ENCODE results near the gene RIPK3. TPM values are rescaled to one million over a fixed set of nuclear protein-coding genes. Genes with fewer than 3 reads are reported as not detected.
"Not testable (repeated sequence)": the region's sequence is repeated elsewhere in the genome, so short reads cannot be mapped to it uniquely, and the experiment has no call there.

RIPK3 gene
- total and polyA plus RNA-seq, 4 donors, result 1.0 to 2.9 (median 1.9) TPM

DNA sequence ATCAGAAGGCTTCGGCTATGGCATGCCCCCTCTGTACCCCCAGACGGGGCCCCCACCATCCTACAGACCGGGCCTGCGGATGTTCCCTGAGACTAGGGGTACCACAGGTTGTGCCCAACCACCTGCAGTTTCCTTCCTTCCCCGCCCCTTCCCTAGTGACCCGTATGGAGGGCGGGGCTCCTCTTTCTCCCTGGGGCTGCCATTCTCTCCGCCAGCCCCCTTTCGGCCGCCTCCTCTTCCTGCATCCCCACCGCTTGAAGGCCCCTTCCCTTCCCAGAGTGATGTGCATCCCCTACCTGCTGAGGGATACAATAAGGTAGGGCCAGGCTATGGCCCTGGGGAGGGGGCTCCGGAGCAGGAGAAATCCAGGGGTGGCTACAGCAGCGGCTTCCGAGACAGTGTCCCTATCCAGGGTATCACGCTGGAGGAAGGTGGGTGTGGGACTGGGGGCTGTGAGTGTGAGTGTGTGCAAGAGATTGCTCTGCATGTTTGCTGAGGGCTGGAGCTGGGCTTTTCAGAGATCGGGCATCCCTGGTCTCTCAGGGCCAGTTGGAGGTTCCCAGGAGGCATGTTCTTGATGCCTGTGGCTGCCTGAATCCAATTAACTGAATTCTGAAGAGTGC lies 36.8 kb upstream of the RIPK3 start (continued):
- TF ChIP-seq, protein P1, sequence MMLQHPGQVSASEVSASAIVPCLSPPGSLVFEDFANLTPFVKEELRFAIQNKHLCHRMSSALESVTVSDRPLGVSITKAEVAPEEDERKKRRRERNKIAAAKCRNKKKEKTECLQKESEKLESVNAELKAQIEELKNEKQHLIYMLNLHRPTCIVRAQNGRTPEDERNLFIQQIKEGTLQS (IDR thresholded peaks at IDR 0.05), result no peak
- no peak for TF ChIP-seq FOXA2 (IDR thresholded peaks at IDR 0.05)
- TF ChIP-seq HNF4A (conservative IDR thresholded peaks at IDR 0.05), result no peak
- no peak for TF ChIP-seq RXRA (IDR thresholded peaks at IDR 0.05)

DNA sequence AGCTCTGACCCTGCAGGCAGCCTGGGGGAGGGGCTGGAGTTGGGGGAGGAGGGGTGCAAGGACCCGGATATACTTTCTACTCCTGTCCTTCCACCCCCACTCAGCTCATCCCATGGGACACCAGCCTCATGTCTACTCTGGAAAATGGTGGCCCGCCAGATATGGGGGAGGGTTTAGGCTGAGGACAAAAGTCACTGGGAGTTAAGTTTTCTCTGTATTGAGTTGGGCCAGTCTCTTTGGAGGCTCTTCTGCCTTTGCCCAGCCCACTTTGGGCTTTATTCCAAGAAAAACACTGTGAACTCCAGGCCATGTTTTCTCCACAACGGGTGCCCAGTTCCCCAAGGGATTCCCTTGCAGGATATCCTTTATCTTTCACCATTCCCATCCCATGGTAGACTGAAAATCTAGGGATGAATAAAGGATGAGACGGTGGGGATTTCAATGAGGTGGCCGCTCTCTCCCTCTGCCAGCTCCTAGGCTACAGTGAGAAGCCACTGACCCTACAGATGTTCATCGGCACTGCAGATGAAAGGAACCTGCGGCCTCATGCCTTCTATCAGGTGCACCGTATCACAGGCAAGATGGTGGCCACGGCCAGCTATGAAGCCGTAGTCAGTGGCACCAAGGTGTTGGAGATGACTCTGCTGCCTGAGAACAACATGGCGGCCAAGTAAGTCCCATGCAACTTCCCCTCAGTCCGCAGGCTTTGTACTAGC lies 33.1 kb upstream of the RIPK3 start:
- H3K9me3 ChIP-seq (ENCODE audit: control insufficient read depth in 4 of 4, low read length in 3 of 4), result no peaks in the 10 kb centered on the region
- no peaks in the 10 kb centered on the region for H3K27me3 ChIP-seq (ENCODE audit: control insufficient read depth in 4 of 4, insufficient read depth in 4 of 4, low read length in 3 of 4)
- no peak overlapping the region for H3K27ac ChIP-seq (ENCODE audit: low read depth in 1 of 2, low read length in 2 of 2)
- DNase-seq (ENCODE audit: low spot score), result no peak
- TF ChIP-seq EGR1 (IDR thresholded peaks at IDR 0.05; ENCODE audit: low read depth in 2 of 2) (no peak), NR2F2 (IDR thresholded peaks at IDR 0.05) (peak; percentile 16)
- WGBS, result 83% methylated on average over 12 of the region's 12 CpGs
- no peak overlapping the region for H3K9ac ChIP-seq (ENCODE audit: low read depth in 1 of 2, low read length in 2 of 2)
- H3K4me1 ChIP-seq (ENCODE audit: control insufficient read depth in 4 of 4, insufficient read depth in 4 of 4, low read length in 3 of 4), result peaks cover 0 to 3% (median 2%) of the 10 kb centered on the region in 4 donors
- H3K36me3 ChIP-seq (ENCODE audit: control insufficient read depth in 4 of 4, insufficient read depth in 3 of 4, low read depth in 1 of 4, low read length in 3 of 4), result no peaks in the 10 kb centered on the region
- no peak overlapping the region for H3K4me3 ChIP-seq (ENCODE audit: low read depth in 1 of 3, low read length in 3 of 3)

DNA sequence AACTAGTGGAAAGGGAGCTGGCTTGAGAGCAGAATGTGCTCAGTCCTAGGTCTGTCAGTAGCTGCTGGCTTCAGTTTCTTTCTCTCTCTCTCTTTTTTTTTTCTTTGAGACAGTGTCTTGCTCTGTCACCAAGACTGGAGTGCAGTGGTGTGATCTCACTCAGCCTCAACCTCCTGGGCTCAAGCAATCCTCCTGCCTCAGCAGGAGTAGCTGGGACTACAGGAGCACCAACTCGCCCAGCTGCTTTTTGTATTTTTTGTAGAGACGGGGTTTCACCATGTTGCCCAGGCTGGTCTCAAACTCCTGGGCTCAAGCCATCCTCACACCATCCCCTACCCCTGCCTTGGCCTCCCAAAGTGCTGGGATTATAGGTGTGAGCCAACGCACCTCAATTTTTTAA lies 31.8 kb upstream of the RIPK3 start:
- H3K27me3 ChIP-seq (ENCODE audit: control insufficient read depth in 4 of 4, insufficient read depth in 4 of 4, low read length in 3 of 4); H3K9me3 ChIP-seq (ENCODE audit: control insufficient read depth in 4 of 4, low read length in 3 of 4); H3K27ac ChIP-seq (ENCODE audit: low read depth in 1 of 2, low read length in 2 of 2); H3K4me1 ChIP-seq (ENCODE audit: control insufficient read depth in 4 of 4, insufficient read depth in 4 of 4, low read length in 3 of 4); H3K36me3 ChIP-seq (ENCODE audit: control insufficient read depth in 4 of 4, insufficient read depth in 3 of 4, low read depth in 1 of 4, low read length in 3 of 4); DNase-seq (ENCODE audit: low spot score); H3K9ac ChIP-seq (ENCODE audit: low read depth in 1 of 2, low read length in 2 of 2); H3K4me3 ChIP-seq (ENCODE audit: low read depth in 1 of 3, low read length in 3 of 3): not testable (repeated sequence)
- 92% methylated on average over 3 of the region's 3 CpGs for WGBS

DNA sequence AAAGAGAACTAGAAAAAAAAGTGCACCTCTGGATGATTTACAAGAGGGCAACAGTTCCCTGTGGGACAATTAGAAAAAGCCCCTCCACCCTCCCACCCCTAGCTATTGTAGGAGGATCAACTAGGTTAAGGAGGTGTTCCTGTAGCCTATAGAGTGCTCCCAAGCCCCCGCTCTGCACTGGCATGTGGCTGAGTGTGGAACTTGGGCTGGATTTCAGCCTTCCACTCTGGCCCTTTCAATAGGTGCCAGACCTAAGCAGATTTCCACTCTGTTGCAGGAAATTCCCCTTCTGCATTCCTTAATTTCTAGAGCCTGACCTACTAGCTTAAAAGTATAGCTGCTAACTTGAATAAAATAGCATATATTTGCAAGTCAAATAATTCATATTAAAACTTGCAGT lies 31.0 kb upstream of the RIPK3 start:
- no peak overlapping the region for H3K27ac ChIP-seq (ENCODE audit: low read depth in 1 of 2, low read length in 2 of 2)
- peaks cover 0 to 5% (median 3%) of the 10 kb centered on the region in 4 donors for H3K4me1 ChIP-seq (ENCODE audit: control insufficient read depth in 4 of 4, insufficient read depth in 4 of 4, low read length in 3 of 4)
- peaks cover 0 to 5% (median 0%) of the 10 kb centered on the region in 4 donors for H3K27me3 ChIP-seq (ENCODE audit: control insufficient read depth in 4 of 4, insufficient read depth in 4 of 4, low read length in 3 of 4)
- H3K9ac ChIP-seq (ENCODE audit: low read depth in 1 of 2, low read length in 2 of 2), result no peak overlapping the region
- no peaks in the 10 kb centered on the region for H3K9me3 ChIP-seq (ENCODE audit: control insufficient read depth in 4 of 4, low read length in 3 of 4)
- H3K4me3 ChIP-seq (ENCODE audit: low read depth in 1 of 3, low read length in 3 of 3), result no peak overlapping the region
- no peaks in the 10 kb centered on the region for H3K36me3 ChIP-seq (ENCODE audit: control insufficient read depth in 4 of 4, insufficient read depth in 3 of 4, low read depth in 1 of 4, low read length in 3 of 4)
- no peak for DNase-seq (ENCODE audit: low spot score)
- TF ChIP-seq JUND (IDR thresholded peaks at IDR 0.05) (no peak), FOXA1 (IDR thresholded peaks at IDR 0.05) (no peak), GABPA (IDR thresholded peaks at IDR 0.05 in 1 of 2, conservative IDR thresholded peaks at IDR 0.05 in 1 of 2) (no peak), FOXA2 (IDR thresholded peaks at IDR 0.05) (no peak), HNF4G (IDR thresholded peaks at IDR 0.05) (no peak), RXRA (IDR thresholded peaks at IDR 0.05) (no peak), TAF1 (conservative IDR thresholded peaks at IDR 0.05) (no peak), HNF4A (conservative IDR thresholded peaks at IDR 0.05) (no peak), NR2F2 (IDR thresholded peaks at IDR 0.05) (no peak), SP1 (IDR thresholded peaks at IDR 0.05) (no peak), YY1 (IDR thresholded peaks at IDR 0.05) (no peak)
- TF ChIP-seq, protein P1 (IDR thresholded peaks at IDR 0.05), result no peak
- TF ChIP-seq, protein P2, sequence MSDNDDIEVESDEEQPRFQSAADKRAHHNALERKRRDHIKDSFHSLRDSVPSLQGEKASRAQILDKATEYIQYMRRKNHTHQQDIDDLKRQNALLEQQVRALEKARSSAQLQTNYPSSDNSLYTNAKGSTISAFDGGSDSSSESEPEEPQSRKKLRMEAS (IDR thresholded peaks at IDR 0.05), result no peak
- TF ChIP-seq, protein P3, sequence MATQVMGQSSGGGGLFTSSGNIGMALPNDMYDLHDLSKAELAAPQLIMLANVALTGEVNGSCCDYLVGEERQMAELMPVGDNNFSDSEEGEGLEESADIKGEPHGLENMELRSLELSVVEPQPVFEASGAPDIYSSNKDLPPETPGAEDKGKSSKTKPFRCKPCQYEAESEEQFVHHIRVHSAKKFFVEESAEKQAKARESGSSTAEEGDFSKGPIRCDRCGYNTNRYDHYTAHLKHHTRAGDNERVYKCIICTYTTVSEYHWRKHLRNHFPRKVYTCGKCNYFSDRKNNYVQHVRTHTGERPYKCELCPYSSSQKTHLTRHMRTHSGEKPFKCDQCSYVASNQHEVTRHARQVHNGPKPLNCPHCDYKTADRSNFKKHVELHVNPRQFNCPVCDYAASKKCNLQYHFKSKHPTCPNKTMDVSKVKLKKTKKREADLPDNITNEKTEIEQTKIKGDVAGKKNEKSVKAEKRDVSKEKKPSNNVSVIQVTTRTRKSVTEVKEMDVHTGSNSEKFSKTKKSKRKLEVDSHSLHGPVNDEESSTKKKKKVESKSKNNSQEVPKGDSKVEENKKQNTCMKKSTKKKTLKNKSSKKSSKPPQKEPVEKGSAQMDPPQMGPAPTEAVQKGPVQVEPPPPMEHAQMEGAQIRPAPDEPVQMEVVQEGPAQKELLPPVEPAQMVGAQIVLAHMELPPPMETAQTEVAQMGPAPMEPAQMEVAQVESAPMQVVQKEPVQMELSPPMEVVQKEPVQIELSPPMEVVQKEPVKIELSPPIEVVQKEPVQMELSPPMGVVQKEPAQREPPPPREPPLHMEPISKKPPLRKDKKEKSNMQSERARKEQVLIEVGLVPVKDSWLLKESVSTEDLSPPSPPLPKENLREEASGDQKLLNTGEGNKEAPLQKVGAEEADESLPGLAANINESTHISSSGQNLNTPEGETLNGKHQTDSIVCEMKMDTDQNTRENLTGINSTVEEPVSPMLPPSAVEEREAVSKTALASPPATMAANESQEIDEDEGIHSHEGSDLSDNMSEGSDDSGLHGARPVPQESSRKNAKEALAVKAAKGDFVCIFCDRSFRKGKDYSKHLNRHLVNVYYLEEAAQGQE (IDR thresholded peaks at IDR 0.05), result no peak
- TF ChIP-seq, protein P4, sequence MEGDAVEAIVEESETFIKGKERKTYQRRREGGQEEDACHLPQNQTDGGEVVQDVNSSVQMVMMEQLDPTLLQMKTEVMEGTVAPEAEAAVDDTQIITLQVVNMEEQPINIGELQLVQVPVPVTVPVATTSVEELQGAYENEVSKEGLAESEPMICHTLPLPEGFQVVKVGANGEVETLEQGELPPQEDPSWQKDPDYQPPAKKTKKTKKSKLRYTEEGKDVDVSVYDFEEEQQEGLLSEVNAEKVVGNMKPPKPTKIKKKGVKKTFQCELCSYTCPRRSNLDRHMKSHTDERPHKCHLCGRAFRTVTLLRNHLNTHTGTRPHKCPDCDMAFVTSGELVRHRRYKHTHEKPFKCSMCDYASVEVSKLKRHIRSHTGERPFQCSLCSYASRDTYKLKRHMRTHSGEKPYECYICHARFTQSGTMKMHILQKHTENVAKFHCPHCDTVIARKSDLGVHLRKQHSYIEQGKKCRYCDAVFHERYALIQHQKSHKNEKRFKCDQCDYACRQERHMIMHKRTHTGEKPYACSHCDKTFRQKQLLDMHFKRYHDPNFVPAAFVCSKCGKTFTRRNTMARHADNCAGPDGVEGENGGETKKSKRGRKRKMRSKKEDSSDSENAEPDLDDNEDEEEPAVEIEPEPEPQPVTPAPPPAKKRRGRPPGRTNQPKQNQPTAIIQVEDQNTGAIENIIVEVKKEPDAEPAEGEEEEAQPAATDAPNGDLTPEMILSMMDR (IDR thresholded peaks at IDR 0.05; ENCODE audit: low read depth, low read length, missing input control), result no peak
- TF ChIP-seq, protein P5, sequence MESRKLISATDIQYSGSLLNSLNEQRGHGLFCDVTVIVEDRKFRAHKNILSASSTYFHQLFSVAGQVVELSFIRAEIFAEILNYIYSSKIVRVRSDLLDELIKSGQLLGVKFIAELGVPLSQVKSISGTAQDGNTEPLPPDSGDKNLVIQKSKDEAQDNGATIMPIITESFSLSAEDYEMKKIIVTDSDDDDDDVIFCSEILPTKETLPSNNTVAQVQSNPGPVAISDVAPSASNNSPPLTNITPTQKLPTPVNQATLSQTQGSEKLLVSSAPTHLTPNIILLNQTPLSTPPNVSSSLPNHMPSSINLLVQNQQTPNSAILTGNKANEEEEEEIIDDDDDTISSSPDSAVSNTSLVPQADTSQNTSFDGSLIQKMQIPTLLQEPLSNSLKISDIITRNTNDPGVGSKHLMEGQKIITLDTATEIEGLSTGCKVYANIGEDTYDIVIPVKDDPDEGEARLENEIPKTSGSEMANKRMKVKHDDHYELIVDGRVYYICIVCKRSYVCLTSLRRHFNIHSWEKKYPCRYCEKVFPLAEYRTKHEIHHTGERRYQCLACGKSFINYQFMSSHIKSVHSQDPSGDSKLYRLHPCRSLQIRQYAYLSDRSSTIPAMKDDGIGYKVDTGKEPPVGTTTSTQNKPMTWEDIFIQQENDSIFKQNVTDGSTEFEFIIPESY (IDR thresholded peaks at IDR 0.05), result no peak
- WGBS, result 93% methylated on average over 1 of the region's 1 CpG

Measured in liver (tissue), 9 donors.